Testis (tissue), 2 donors: ENCODE results near the gene MLF1.

Experiments used
- POLR2A ChIP-seq: fragments of 450-650 bp; IDR thresholded peaks from one replicate; pipeline ENCODE4 v1.6.1; 2017; ENCODE audit warnings: antibody characterized with exemption, mild to moderate bottlenecking, moderate library complexity
- TF ChIP-seq, protein P1 (sequence below), 3 experiments: fragments of 450-650 bp in 2 of 3; fragments of 200-600 bp in 1 of 3; sonication (generic) in 1 of 3; IDR thresholded peaks; one replicate each; pipeline ENCODE4 v1.5.1; 2016 to 2019; ENCODE audit warnings: antibody characterized with exemption in 3 of 3, mild to moderate bottlenecking in 2 of 3, moderate library complexity in 1 of 3

DNA sequence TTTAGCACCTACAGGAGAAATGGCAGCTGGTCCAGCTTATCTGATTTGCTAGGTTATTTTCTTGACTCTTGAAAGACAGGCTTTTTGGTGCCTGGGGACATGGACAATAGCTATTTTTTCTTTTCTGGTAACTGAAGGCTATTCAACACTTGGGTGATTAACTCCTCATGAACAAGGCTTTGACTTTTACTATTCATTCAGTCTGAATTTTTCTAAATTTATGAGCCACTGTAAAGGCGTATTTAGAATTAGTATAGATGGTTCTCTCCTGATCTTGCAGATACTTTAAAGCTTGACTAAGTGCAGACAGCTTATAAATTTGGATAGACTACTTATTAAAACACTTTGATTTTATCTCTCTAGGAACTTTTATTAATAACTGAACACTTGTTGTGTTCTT lies 54.9 kb downstream of the MLF1 start:
- TF ChIP-seq POLR2A: no peak
- TF ChIP-seq, protein P1, sequence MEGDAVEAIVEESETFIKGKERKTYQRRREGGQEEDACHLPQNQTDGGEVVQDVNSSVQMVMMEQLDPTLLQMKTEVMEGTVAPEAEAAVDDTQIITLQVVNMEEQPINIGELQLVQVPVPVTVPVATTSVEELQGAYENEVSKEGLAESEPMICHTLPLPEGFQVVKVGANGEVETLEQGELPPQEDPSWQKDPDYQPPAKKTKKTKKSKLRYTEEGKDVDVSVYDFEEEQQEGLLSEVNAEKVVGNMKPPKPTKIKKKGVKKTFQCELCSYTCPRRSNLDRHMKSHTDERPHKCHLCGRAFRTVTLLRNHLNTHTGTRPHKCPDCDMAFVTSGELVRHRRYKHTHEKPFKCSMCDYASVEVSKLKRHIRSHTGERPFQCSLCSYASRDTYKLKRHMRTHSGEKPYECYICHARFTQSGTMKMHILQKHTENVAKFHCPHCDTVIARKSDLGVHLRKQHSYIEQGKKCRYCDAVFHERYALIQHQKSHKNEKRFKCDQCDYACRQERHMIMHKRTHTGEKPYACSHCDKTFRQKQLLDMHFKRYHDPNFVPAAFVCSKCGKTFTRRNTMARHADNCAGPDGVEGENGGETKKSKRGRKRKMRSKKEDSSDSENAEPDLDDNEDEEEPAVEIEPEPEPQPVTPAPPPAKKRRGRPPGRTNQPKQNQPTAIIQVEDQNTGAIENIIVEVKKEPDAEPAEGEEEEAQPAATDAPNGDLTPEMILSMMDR (IDR thresholded peaks at IDR 0.05): no peak
